Muscle of leg (tissue), 11 donors: Measurements from ENCODE around the gene TSPAN4. TPM values are rescaled to one million over a fixed set of nuclear protein-coding genes. Genes with fewer than 3 reads are reported as not detected.

Experiments
- DNase-seq: peaks from one replicate; pipeline ENCODE4 v3.0.0; 2013
- H3K27ac ChIP-seq: one replicate; pipeline ENCODE4 v1.5.1; 2013; ENCODE audit warnings: mild to moderate bottlenecking, low read length, control low read depth
- H3K27me3 ChIP-seq: one replicate; pipeline ENCODE4 v1.6.1; 2013; ENCODE audit warnings: low read length; ENCODE audit not compliant: control insufficient read depth, insufficient read depth
- H3K36me3 ChIP-seq: one replicate; pipeline ENCODE4 v1.6.1; 2013; ENCODE audit warnings: low read length; ENCODE audit not compliant: control insufficient read depth, insufficient read depth
- H3K4me1 ChIP-seq: one replicate; pipeline ENCODE4 v1.6.1; 2013; ENCODE audit warnings: low read length; ENCODE audit not compliant: control insufficient read depth, insufficient read depth
- H3K4me3 ChIP-seq: one replicate; pipeline ENCODE4 v1.5.1; 2013; ENCODE audit warnings: low read length, control low read depth
- H3K9me3 ChIP-seq: replicated peaks from 2 replicates; pipeline ENCODE4 v1.6.1; 2013; ENCODE audit warnings: low read depth, low read length; ENCODE audit not compliant: control insufficient read depth
- WGBS: methylation state at CpG from one replicate; pipeline ENCODE4 v1.1.5; 2013; ENCODE audit warnings: missing lambda C conversion rate; ENCODE audit not compliant: insufficient coverage; 5-methylcytosine and 5-hydroxymethylcytosine counted together
- polyA plus RNA-seq, 8 donors: library from polyadenylated mRNA; unstranded; fragments of 120-200 nt; gene quantifications; one replicate each; pipeline versions ENCODE4 v1.2.1 to v1.2.3, GENCODE V29; 2013; ENCODE audit warnings: inconsistent platforms in 1 of 8, low replicate concordance in 1 of 8; ENCODE audit not compliant: insufficient read length in 8 of 8, insufficient read depth in 1 of 8
- total RNA-seq: library from RNA; stranded (reverse); fragments of 120-200 nt; gene quantifications from one replicate; pipeline ENCODE4 v1.2.4, GENCODE V29; 2013

Gene TSPAN4
- total and polyA plus RNA-seq, 9 donors, result 48.0 to 75.9 (median 63.3) TPM

- H3K4me3 ChIP-seq, result no peak overlapping the region
- H3K9me3 ChIP-seq, result no peaks in the 10 kb centered on the region
- H3K4me1 ChIP-seq, result peaks cover 87% of the 10 kb centered on the region
- no peak for DNase-seq
- 83% methylated on average over 3 of the region's 11 CpGs for WGBS
- H3K36me3 ChIP-seq, result peaks cover 23% of the 10 kb centered on the region
- H3K27me3 ChIP-seq, result peaks cover 31% of the 10 kb centered on the region
- peak overlapping the region; percentile 71 for H3K27ac ChIP-seq
These were observed 17.7 kb upstream of the TSPAN4 start for GRCh38 chr11:824942-825341.

GRCh38 chr11:825366-826226, 17.1 kb upstream of the TSPAN4 start:
- H3K27me3 ChIP-seq, result peaks cover 37% of the 10 kb centered on the region
- 77% methylated on average over 9 of the region's 12 CpGs for WGBS
- H3K36me3 ChIP-seq, result peaks cover 23% of the 10 kb centered on the region
- peaks cover 87% of the 10 kb centered on the region for H3K4me1 ChIP-seq
- peak overlapping the region; percentile 7 for H3K27ac ChIP-seq
- DNase-seq, result no peak
- no peak overlapping the region for H3K4me3 ChIP-seq
- no peaks in the 10 kb centered on the region for H3K9me3 ChIP-seq

- no peak for DNase-seq
- Histone ChIP-seq H3K27me3 (peaks cover 44% of the 10 kb centered on the region), H3K4me1 (peaks cover 87% of the 10 kb centered on the region), H3K27ac (no peak overlapping the region), H3K36me3 (peaks cover 23% of the 10 kb centered on the region), H3K9me3 (no peaks in the 10 kb centered on the region), H3K4me3 (no peak overlapping the region)
- 89% methylated on average over 3 of the region's 9 CpGs for WGBS
These were observed 16.4 kb upstream of the TSPAN4 start for GRCh38 chr11:826227-826621.

GRCh38 chr11:826836-827145, 15.9 kb upstream of the TSPAN4 start:
- Histone ChIP-seq H3K9me3 (no peaks in the 10 kb centered on the region), H3K27ac (peak overlapping the region; percentile 51), H3K4me3 (peak overlapping the region; percentile 18), H3K27me3 (peaks cover 49% of the 10 kb centered on the region), H3K36me3 (peaks cover 21% of the 10 kb centered on the region), H3K4me1 (peaks cover 87% of the 10 kb centered on the region)
- no peak for DNase-seq
- WGBS, result 2% methylated on average over 19 of the region's 22 CpGs

GRCh38 chr11:827146-827896, 15.3 kb upstream of the TSPAN4 start:
- H3K4me3 ChIP-seq, result peak overlapping the region; percentile 25
- H3K9me3 ChIP-seq, result no peaks in the 10 kb centered on the region
- peaks cover 88% of the 10 kb centered on the region for H3K4me1 ChIP-seq
- WGBS, result 4% methylated on average over 51 of the region's 66 CpGs
- peaks cover 17% of the 10 kb centered on the region for H3K36me3 ChIP-seq
- H3K27me3 ChIP-seq, result peaks cover 52% of the 10 kb centered on the region
- H3K27ac ChIP-seq, result peak overlapping the region; percentile 29
- DNase-seq, result no peak

GRCh38 chr11:827897-828192, 14.8 kb upstream of the TSPAN4 start, which contains the start of gene CRACR2B:
Gene CRACR2B, plus strand, starts transcription at chr11:827919. Its CDS starts 689 bp downstream, at chr11:828608.
- H3K4me3 ChIP-seq, result peak within 1 kb of the TSS; percentile 25
- peak; percentile 39 for DNase-seq
- peaks cover 13% of the 10 kb centered on the region for H3K36me3 ChIP-seq
- H3K27me3 ChIP-seq, result peaks cover 52% of the 10 kb centered on the region
- WGBS, result 37% methylated on average over 4 of the region's 5 CpGs
- peak within 1 kb of the TSS; percentile 59 for H3K27ac ChIP-seq
- peaks cover 88% of the 10 kb centered on the region for H3K4me1 ChIP-seq
- no peaks in the 10 kb centered on the region for H3K9me3 ChIP-seq

GRCh38 chr11:828506-829175, 14.0 kb upstream of the TSPAN4 start:
- 36% methylated on average over 16 of the region's 21 CpGs for WGBS
- H3K4me1 ChIP-seq, result peaks cover 86% of the 10 kb centered on the region
- peak; percentile 66 for DNase-seq
- H3K27me3 ChIP-seq, result peaks cover 52% of the 10 kb centered on the region
- H3K9me3 ChIP-seq, result no peaks in the 10 kb centered on the region
- H3K36me3 ChIP-seq, result peaks cover 11% of the 10 kb centered on the region
- peak overlapping the region; percentile 59 for H3K27ac ChIP-seq
- H3K4me3 ChIP-seq, result no peak overlapping the region

GRCh38 chr11:829176-829846, 13.3 kb upstream of the TSPAN4 start:
- Histone ChIP-seq H3K27ac (no peak overlapping the region), H3K36me3 (peaks cover 7% of the 10 kb centered on the region), H3K4me1 (peaks cover 86% of the 10 kb centered on the region), H3K27me3 (peaks cover 52% of the 10 kb centered on the region), H3K4me3 (peak overlapping the region; percentile 29), H3K9me3 (no peaks in the 10 kb centered on the region)
- 22% methylated on average over 39 of the region's 40 CpGs for WGBS
- DNase-seq, result peak; percentile 44

GRCh38 chr11:829847-830294, 12.8 kb upstream of the TSPAN4 start:
- Histone ChIP-seq H3K27me3 (peaks cover 52% of the 10 kb centered on the region), H3K36me3 (peaks cover 13% of the 10 kb centered on the region), H3K4me3 (peak overlapping the region; percentile 29), H3K9me3 (no peaks in the 10 kb centered on the region), H3K27ac (no peak overlapping the region), H3K4me1 (peaks cover 89% of the 10 kb centered on the region)
- DNase-seq, result no peak
- WGBS, result 6% methylated on average over 39 of the region's 39 CpGs
